ENCODE results near the gene RICTOR.
"Not testable (repeated sequence)": the region's sequence is repeated elsewhere in the genome, so short reads cannot be mapped to it uniquely, and the experiment has no call there.

Gene RICTOR

GRCh38 chr5:39055027-39055767 is 19.0 kb downstream of the RICTOR start:
- DNase-seq = no peak

GRCh38 chr5:39053189-39053588 is 21.0 kb downstream of the RICTOR start:
- no peak for DNase-seq

- DNase-seq = no peak
Measured at GRCh38 chr5:39052141-39052540, 22.1 kb downstream of the RICTOR start.

GRCh38 chr5:39049315-39049714 is 24.9 kb downstream of the RICTOR start:
- DNase-seq = no peak

- peak; percentile 16 for DNase-seq
Measured at GRCh38 chr5:39040875-39041274, 33.3 kb downstream of the RICTOR start.

- not testable (repeated sequence) for DNase-seq
Measured at GRCh38 chr5:39034493-39034892, 39.7 kb downstream of the RICTOR start.

GRCh38 chr5:39031041-39031440 is 43.2 kb downstream of the RICTOR start:
- DNase-seq = no peak

- no peak for DNase-seq
Measured at GRCh38 chr5:39025456-39025855, 48.7 kb downstream of the RICTOR start.

- no peak for DNase-seq
Measured at GRCh38 chr5:39024884-39025283, 49.3 kb downstream of the RICTOR start.

GRCh38 chr5:39024005-39024404 is 50.2 kb downstream of the RICTOR start:
- peak; percentile 47 for DNase-seq

- no peak for DNase-seq
Measured at GRCh38 chr5:39023121-39023520, 51.1 kb downstream of the RICTOR start.

GRCh38 chr5:39022151-39022550 is 52.0 kb downstream of the RICTOR start:
- no peak for DNase-seq

- DNase-seq = no peak
Measured at GRCh38 chr5:39021413-39021812, 52.8 kb downstream of the RICTOR start.

GRCh38 chr5:39020458-39020857 is 53.7 kb downstream of the RICTOR start:
- no peak for DNase-seq

- DNase-seq = no peak
Measured at GRCh38 chr5:39019254-39019653, 54.9 kb downstream of the RICTOR start.

GRCh38 chr5:39017504-39017903 is 56.7 kb downstream of the RICTOR start:
- no peak for DNase-seq

- no peak for DNase-seq
Measured at GRCh38 chr5:39016587-39017275, 57.5 kb downstream of the RICTOR start.

- no peak for DNase-seq
Measured at GRCh38 chr5:39015743-39016586, 58.2 kb downstream of the RICTOR start.

GRCh38 chr5:39014561-39014960 is 59.6 kb downstream of the RICTOR start:
- no peak for DNase-seq

GRCh38 chr5:39013938-39014337 is 60.3 kb downstream of the RICTOR start:
- DNase-seq = no peak

GRCh38 chr5:39010958-39011357 is 63.2 kb downstream of the RICTOR start:
- not testable (repeated sequence) for DNase-seq

GRCh38 chr5:39009981-39010380 is 64.2 kb downstream of the RICTOR start:
- DNase-seq = no peak

GRCh38 chr5:39009280-39009679 is 64.9 kb downstream of the RICTOR start:
- DNase-seq = no peak

GRCh38 chr5:39006650-39007049 is 67.5 kb downstream of the RICTOR start:
- no peak for DNase-seq
